Activated CD4-positive, alpha-beta memory T cell treated with anti-CD3 and anti-CD28 coated beads for 36 hours (primary cell): ENCODE data around the gene MT1F. TPM values are rescaled to one million over a fixed set of nuclear protein-coding genes. Genes with fewer than 3 reads are reported as not detected.

Experiments used
- CTCF ChIA-PET: fragments of 350-600 bp; sonication (Branson Sonifier 250); formaldehyde crosslinking; loops from one replicate; lab custom pipeline; 2021; ENCODE audit warnings: antibody characterized with exemption, inconsistent platforms; lab: Charles Lee
- POLR2A ChIA-PET: fragments of 350-600 bp; sonication (Branson Sonifier 250); formaldehyde crosslinking; loops from one replicate; lab custom pipeline; 2021; ENCODE audit warnings: antibody characterized with exemption; lab: Charles Lee
- DNase-seq: peaks from one replicate; pipeline ENCODE4 v3.0.0-alpha.2; 2020
- H3K27ac Mint-ChIP-seq: one replicate; pipeline ENCODE4 v1.8.0; 2021; ENCODE audit warnings: mixed read lengths
- H3K27me3 Mint-ChIP-seq: one replicate; pipeline ENCODE4 v1.8.0; 2021; ENCODE audit warnings: mixed read lengths
- H3K36me3 Mint-ChIP-seq: one replicate; pipeline ENCODE4 v1.8.0; 2021; ENCODE audit warnings: mixed read lengths
- H3K4me1 Mint-ChIP-seq: one replicate; pipeline ENCODE4 v1.8.0; 2021; ENCODE audit warnings: low read depth, mixed read lengths
- H3K4me3 Mint-ChIP-seq: one replicate; pipeline ENCODE4 v1.8.0; 2021; ENCODE audit warnings: mild to moderate bottlenecking, mixed read lengths
- H3K9me3 Mint-ChIP-seq: one replicate; pipeline ENCODE4 v1.8.0; 2021; ENCODE audit warnings: mixed read lengths
- intact Hi-C: fragments of 100-400 bp; cut with micrococcal nuclease; formaldehyde crosslinking; loops from one replicate; pipeline ENCODE4 v1.15.1; 2023
- total RNA-seq, 2 experiments: library from RNA; stranded (reverse); gene quantifications; one replicate each; pipeline ENCODE4 v1.2.3, GENCODE V29; 2021

Gene MT1F
- total RNA-seq = 1 to 10 TPM; 8.5 to 9.2 TPM

GRCh38 chr16:56657555-56658326 lies at the start of gene MT1F:
MT1F (plus strand) TSS chr16:56657959; CDS start chr16:56658059, 100 bp downstream.
- DNase-seq = peak; percentile 84
- POLR2A ChIA-PET = no interaction called here
- H3K4me3 Mint-ChIP-seq = peak within 1 kb of the TSS; percentile 94
- no peaks in the 10 kb centered on the region for H3K9me3 Mint-ChIP-seq
- H3K27me3 Mint-ChIP-seq = peaks cover 4% of the 10 kb centered on the region
- CTCF ChIA-PET = interaction anchor here (1.0 kb wide), 1 partner anchor 44 kb away, joined by 5 read pairs; no protein-coding TSS in a partner anchor
- peak within 1 kb of the TSS; percentile 69 for H3K27ac Mint-ChIP-seq
- H3K36me3 Mint-ChIP-seq = no peaks in the 10 kb centered on the region
- intact Hi-C loops = loop anchor here (1.0 to 2.0 kb wide), 3 partner anchors 14 to 47 kb away; no protein-coding TSS in a partner anchor
- peaks cover 14% of the 10 kb centered on the region for H3K4me1 Mint-ChIP-seq

- Mint-ChIP-seq H3K27me3 (no peaks in the 10 kb centered on the region), H3K4me1 (peaks cover 57% of the 10 kb centered on the region), H3K27ac (peak within 1 kb of the TSS; percentile 79), H3K4me3 (peak within 1 kb of the TSS; percentile 81), H3K9me3 (no peaks in the 10 kb centered on the region), H3K36me3 (no peaks in the 10 kb centered on the region)
- ChIA-PET CTCF (interaction anchor here (1.0 to 4.0 kb wide), 6 partner anchors 7 to 93 kb away, joined by 3 to 16 read pairs (median 6); partner anchors contain the start of gene MT1A), POLR2A (interaction anchor here (0.6 to 1.0 kb wide), 4 partner anchors 17 to 75 kb away, joined by 3 to 4 read pairs (median 3); partner anchors contain the start of genes MT1E and MT1X)
- intact Hi-C loops = loop anchor here (1.0 to 5.0 kb wide), 6 partner anchors 17 to 404 kb away; partner anchors contain the start of genes MT1E and MT1X
- DNase-seq = peak; percentile 95
Observed at GRCh38 chr16:56608043-56608875, 49.5 kb upstream of the MT1F start, which contains the start of gene MT2A. MT2A (plus strand) TSS chr16:56608584; CDS start chr16:56608656, 72 bp downstream.

GRCh38 chr16:56608876-56609462 lies 48.8 kb upstream of the MT1F start:
- DNase-seq = peak; percentile 23
- peak overlapping the region; percentile 79 for H3K27ac Mint-ChIP-seq
- peaks cover 64% of the 10 kb centered on the region for H3K4me1 Mint-ChIP-seq
- H3K4me3 Mint-ChIP-seq = peak overlapping the region; percentile 81
- H3K27me3 Mint-ChIP-seq = no peaks in the 10 kb centered on the region
- ChIA-PET POLR2A (interaction anchor here (0.6 to 1.0 kb wide), 2 partner anchors 17 to 70 kb away, joined by 3 read pairs; partner anchors contain the start of gene MT1E), CTCF (interaction anchor here (1.0 to 4.0 kb wide), 6 partner anchors 8 to 93 kb away, joined by 3 to 16 read pairs (median 6); partner anchors contain the start of gene MT1A)
- no peaks in the 10 kb centered on the region for H3K36me3 Mint-ChIP-seq
- intact Hi-C loops = loop anchor here (1.0 to 5.0 kb wide), 7 partner anchors 16 to 403 kb away; partner anchors contain the start of genes MT1E and MT1X
- H3K9me3 Mint-ChIP-seq = no peaks in the 10 kb centered on the region

GRCh38 chr16:56609463-56609921 lies 48.3 kb upstream of the MT1F start:
- intact Hi-C loops = loop anchor here (1.0 to 5.0 kb wide), 4 partner anchors 33 to 403 kb away; no protein-coding TSS in a partner anchor
- DNase-seq = peak; percentile 82
- Mint-ChIP-seq H3K27me3 (no peaks in the 10 kb centered on the region), H3K36me3 (no peaks in the 10 kb centered on the region), H3K27ac (peak overlapping the region; percentile 79), H3K4me1 (peaks cover 69% of the 10 kb centered on the region), H3K4me3 (peak overlapping the region; percentile 81), H3K9me3 (no peaks in the 10 kb centered on the region)
- ChIA-PET CTCF (interaction anchor here (1.4 to 4.0 kb wide), 5 partner anchors 8 to 92 kb away, joined by 3 to 16 read pairs (median 5); partner anchors contain the start of gene MT1A), POLR2A (no interaction called here)

GRCh38 chr16:56610017-56610608 lies 47.6 kb upstream of the MT1F start:
- peaks cover 76% of the 10 kb centered on the region for H3K4me1 Mint-ChIP-seq
- peak overlapping the region; percentile 79 for H3K27ac Mint-ChIP-seq
- intact Hi-C loops = loop anchor here (1.0 to 5.0 kb wide), 3 partner anchors 47 to 413 kb away; partner anchors contain the start of genes MT1F, NUDT21 and OGFOD1
- H3K36me3 Mint-ChIP-seq = no peaks in the 10 kb centered on the region
- H3K27me3 Mint-ChIP-seq = no peaks in the 10 kb centered on the region
- peak; percentile 91 for DNase-seq
- H3K9me3 Mint-ChIP-seq = no peaks in the 10 kb centered on the region
- CTCF ChIA-PET = interaction anchor here (1.2 to 4.0 kb wide), 4 partner anchors 9 to 91 kb away, joined by 3 to 16 read pairs (median 8); partner anchors contain the start of gene MT1A
- POLR2A ChIA-PET = interaction anchor here (1.3 kb wide), 1 partner anchor 15 kb away, joined by 6 read pairs; the partner anchor contains the start of gene MT1E
- H3K4me3 Mint-ChIP-seq = peak overlapping the region; percentile 81

- Mint-ChIP-seq H3K4me3 (peak overlapping the region; percentile 81), H3K4me1 (peaks cover 79% of the 10 kb centered on the region), H3K27ac (peak overlapping the region; percentile 79), H3K36me3 (no peaks in the 10 kb centered on the region), H3K27me3 (no peaks in the 10 kb centered on the region), H3K9me3 (no peaks in the 10 kb centered on the region)
- intact Hi-C loops = loop anchor here (1.0 to 5.0 kb wide), 3 partner anchors 47 to 413 kb away; partner anchors contain the start of genes MT1F, NUDT21 and OGFOD1
- ChIA-PET CTCF (interaction anchor here (1.2 to 4.0 kb wide), 4 partner anchors 10 to 91 kb away, joined by 3 to 16 read pairs (median 8); no protein-coding TSS in a partner anchor), POLR2A (interaction anchor here (1.3 kb wide), 1 partner anchor 14 kb away, joined by 6 read pairs; the partner anchor contains the start of gene MT1E)
- DNase-seq = no peak
Observed at GRCh38 chr16:56610609-56611111, 47.1 kb upstream of the MT1F start.

- POLR2A ChIA-PET = interaction anchor here (0.6 to 1.3 kb wide), 2 partner anchors 14 to 23 kb away, joined by 4 to 6 read pairs; partner anchors contain the start of gene MT1E
Observed at GRCh38 chr16:56611281-56611833, 46.4 kb upstream of the MT1F start.

GRCh38 chr16:56613706-56614105 lies 44.1 kb upstream of the MT1F start:
- CTCF ChIA-PET = no interaction called here
- no peak for DNase-seq
- Mint-ChIP-seq H3K4me3 (no peak overlapping the region), H3K4me1 (peaks cover 65% of the 10 kb centered on the region), H3K27me3 (peaks cover 18% of the 10 kb centered on the region), H3K9me3 (no peaks in the 10 kb centered on the region), H3K27ac (no peak overlapping the region), H3K36me3 (no peaks in the 10 kb centered on the region)
- intact Hi-C loops = loop anchor here (5.0 kb wide), 2 partner anchors 161 to 416 kb away; partner anchors contain the start of genes NUDT21 and OGFOD1
- POLR2A ChIA-PET = no interaction called here

More at GRCh38 chr16:56611281-56611833, 46.4 kb upstream of the MT1F start:
- DNase-seq = peak; percentile 31
- Mint-ChIP-seq H3K36me3 (no peaks in the 10 kb centered on the region), H3K27me3 (no peaks in the 10 kb centered on the region), H3K4me3 (no peak overlapping the region), H3K4me1 (peaks cover 75% of the 10 kb centered on the region), H3K9me3 (no peaks in the 10 kb centered on the region), H3K27ac (peak overlapping the region; percentile 79)
- intact Hi-C loops = loop anchor here (5.0 kb wide), 2 partner anchors 159 to 414 kb away; partner anchors contain the start of genes NUDT21 and OGFOD1
- CTCF ChIA-PET = interaction anchor here (1.2 to 4.0 kb wide), 3 partner anchors 10 to 35 kb away, joined by 3 to 14 read pairs (median 3); no protein-coding TSS in a partner anchor

GRCh38 chr16:56614549-56614991 lies 43.2 kb upstream of the MT1F start:
- Mint-ChIP-seq H3K4me1 (peaks cover 58% of the 10 kb centered on the region), H3K27me3 (peaks cover 21% of the 10 kb centered on the region), H3K27ac (peak overlapping the region; percentile 34), H3K36me3 (no peaks in the 10 kb centered on the region), H3K4me3 (no peak overlapping the region), H3K9me3 (no peaks in the 10 kb centered on the region)
- POLR2A ChIA-PET = interaction anchor here (0.8 to 1.5 kb wide), 2 partner anchors 9 to 11 kb away, joined by 4 read pairs; partner anchors contain the start of gene MT1E
- intact Hi-C loops = loop anchor here (5.0 kb wide), 2 partner anchors 162 to 417 kb away; partner anchors contain the start of genes NUDT21 and OGFOD1
- CTCF ChIA-PET = interaction anchor here (0.6 to 1.1 kb wide), 2 partner anchors 8 to 29 kb away, joined by 3 read pairs; no protein-coding TSS in a partner anchor
- DNase-seq = peak; percentile 66
